GM12864 (cell line): ENCODE results near the gene SGTB.

ENCODE experiments used
- DNase-seq: peaks from one replicate; pipeline ENCODE4 v3.0.0-alpha.2; 2011; ENCODE audit warnings: low read depth
- H3K4me3 ChIP-seq: 2 replicates; pipeline ENCODE4 v1.5.1; 2011; ENCODE audit warnings: mild to moderate bottlenecking, low read depth, low read length, control low read depth
- CTCF ChIP-seq: IDR thresholded peaks from 2 replicates; pipeline ENCODE4 v1.5.1; 2011; ENCODE audit warnings: low read depth, mild to moderate bottlenecking, moderate library complexity, low read length, control low read depth, inconsistent platforms; ENCODE audit errors: missing control alignments

The SGTB gene

GRCh38 chr5:65749956-65750355, 28.0 kb upstream of the SGTB start:
- no peak for DNase-seq
- no peak for TF ChIP-seq CTCF
- H3K4me3 ChIP-seq: no peak overlapping the region

GRCh38 chr5:65749221-65749844, 27.4 kb upstream of the SGTB start:
- DNase-seq: no peak

GRCh38 chr5:65742565-65743231, 20.8 kb upstream of the SGTB start:
- peak; percentile 55 for TF ChIP-seq CTCF
- no peak for DNase-seq

More at GRCh38 chr5:65749221-65749844, 27.4 kb upstream of the SGTB start:
- no peak overlapping the region for H3K4me3 ChIP-seq
- TF ChIP-seq CTCF: no peak

GRCh38 chr5:65739162-65739561, 17.3 kb upstream of the SGTB start:
- no peak for DNase-seq
- no peak overlapping the region for H3K4me3 ChIP-seq
- no peak for TF ChIP-seq CTCF

More at GRCh38 chr5:65742565-65743231, 20.8 kb upstream of the SGTB start:
- no peak overlapping the region for H3K4me3 ChIP-seq

GRCh38 chr5:65738305-65738704, 16.4 kb upstream of the SGTB start:
- no peak for DNase-seq
- H3K4me3 ChIP-seq: no peak overlapping the region
- no peak for TF ChIP-seq CTCF

- DNase-seq: no peak
- H3K4me3 ChIP-seq: no peak overlapping the region
- no peak for TF ChIP-seq CTCF
These were observed 15.9 kb upstream of the SGTB start for GRCh38 chr5:65737842-65738241.

GRCh38 chr5:65736011-65736410, 14.1 kb upstream of the SGTB start:
- TF ChIP-seq CTCF: no peak
- DNase-seq: no peak
- H3K4me3 ChIP-seq: no peak overlapping the region
